Measurements from ENCODE around the gene LGR4. TPM values are rescaled to one million over a fixed set of nuclear protein-coding genes. Genes with fewer than 3 reads are reported as not detected.
"Not testable (repeated sequence)": the region's sequence is repeated elsewhere in the genome, so short reads cannot be mapped to it uniquely, and the experiment has no call there.

The LGR4 gene
- total RNA-seq, 1 donor from 2014 or later, result 154 TPM

DNA sequence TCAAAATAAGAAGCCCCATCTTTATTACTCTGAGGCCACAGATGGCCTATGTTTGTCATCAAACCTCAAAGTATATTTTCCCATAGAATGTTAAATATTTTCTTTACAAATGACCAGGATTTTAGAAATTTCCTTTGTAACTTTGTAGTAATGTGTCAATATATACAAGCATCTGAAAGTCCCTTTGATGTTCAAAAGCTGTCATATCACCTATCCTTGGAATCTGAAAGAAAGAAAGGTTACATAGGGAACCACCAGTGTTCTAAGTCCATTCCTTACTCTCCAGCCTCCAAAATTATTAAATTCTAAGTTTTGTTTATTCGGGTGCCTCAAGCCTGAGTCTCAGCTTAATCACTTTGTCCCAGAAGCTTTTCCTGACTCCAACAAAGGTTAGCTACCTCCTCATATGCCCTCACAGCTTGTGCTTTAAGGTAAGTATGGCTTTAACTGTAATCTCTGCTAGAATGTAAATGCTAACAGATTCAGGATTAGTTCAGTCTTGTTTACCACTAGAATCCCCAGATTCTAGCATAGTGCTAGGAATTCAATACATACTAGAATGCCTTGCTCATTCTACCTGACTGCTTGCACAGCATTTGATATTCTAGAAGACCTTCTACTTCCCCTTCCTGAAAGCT, 141.8 kb downstream of the LGR4 start:
- TF ChIP-seq CTCF (IDR thresholded peaks at IDR 0.05; ENCODE audit: unreplicated experiment), result no peak
- DNase-seq (ENCODE audit: low spot score, unreplicated experiment), result no peak
- Mint-ChIP-seq H3K4me3 (ENCODE audit: low read depth) (no peak overlapping the region), H3K4me1 (ENCODE audit: low read depth) (peaks cover 4% of the 10 kb centered on the region), H3K27ac (no peak overlapping the region), H3K27me3 (no peaks in the 10 kb centered on the region), H3K36me3 (ENCODE audit: insufficient read depth) (peaks cover 37% of the 10 kb centered on the region), H3K9me3 (ENCODE audit: low read depth) (peaks cover 7% of the 10 kb centered on the region)

- H3K27ac Mint-ChIP-seq, result no peak overlapping the region
Measured at GRCh38 chr11:27329867-27330632, 142.5 kb downstream of the LGR4 start.

GRCh38 chr11:27328614-27329013, 144.0 kb downstream of the LGR4 start:
- Mint-ChIP-seq H3K27me3 (no peaks in the 10 kb centered on the region), H3K36me3 (ENCODE audit: insufficient read depth) (peaks cover 37% of the 10 kb centered on the region), H3K4me3 (ENCODE audit: low read depth) (no peak overlapping the region), H3K27ac (peak overlapping the region; percentile 39), H3K9me3 (ENCODE audit: low read depth) (peaks cover 7% of the 10 kb centered on the region), H3K4me1 (ENCODE audit: low read depth) (peaks cover 9% of the 10 kb centered on the region)
- no peak for TF ChIP-seq CTCF (IDR thresholded peaks at IDR 0.05; ENCODE audit: unreplicated experiment)
- DNase-seq (ENCODE audit: low spot score, unreplicated experiment), result no peak

More at GRCh38 chr11:27329867-27330632, 142.5 kb downstream of the LGR4 start:
- peaks cover 7% of the 10 kb centered on the region for H3K9me3 Mint-ChIP-seq (ENCODE audit: low read depth)
- peaks cover 4% of the 10 kb centered on the region for H3K4me1 Mint-ChIP-seq (ENCODE audit: low read depth)
- H3K27me3 Mint-ChIP-seq, result no peaks in the 10 kb centered on the region
- DNase-seq (ENCODE audit: low spot score, unreplicated experiment), result no peak
- no peak overlapping the region for H3K4me3 Mint-ChIP-seq (ENCODE audit: low read depth)
- peaks cover 40% of the 10 kb centered on the region for H3K36me3 Mint-ChIP-seq (ENCODE audit: insufficient read depth)
- no peak for TF ChIP-seq CTCF (IDR thresholded peaks at IDR 0.05; ENCODE audit: unreplicated experiment)

DNA sequence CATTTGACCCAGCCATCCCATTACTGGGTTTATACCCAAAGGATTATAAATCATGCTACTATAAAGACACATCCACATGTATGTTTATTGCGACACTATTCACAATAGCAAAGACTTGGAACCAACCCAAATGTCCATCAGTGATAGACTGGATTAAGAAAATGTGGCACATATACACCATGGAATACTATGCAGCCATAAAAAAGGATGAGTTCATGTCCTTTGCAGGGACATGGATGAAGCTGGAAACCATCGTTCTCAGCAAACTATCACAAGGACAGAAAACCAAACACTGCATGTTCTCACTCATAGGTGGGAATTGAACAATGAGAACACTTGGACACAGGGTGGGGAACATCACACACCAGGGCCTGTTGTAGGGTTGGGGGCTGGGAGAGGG, 145.5 kb downstream of the LGR4 start:
- H3K27me3 Mint-ChIP-seq; H3K27ac Mint-ChIP-seq; DNase-seq (ENCODE audit: low spot score, unreplicated experiment); H3K4me1 Mint-ChIP-seq (ENCODE audit: low read depth); H3K4me3 Mint-ChIP-seq (ENCODE audit: low read depth): not testable (repeated sequence)
- peaks cover 11% of the 10 kb centered on the region for H3K9me3 Mint-ChIP-seq (ENCODE audit: low read depth)
- H3K36me3 Mint-ChIP-seq (ENCODE audit: insufficient read depth), result peaks cover 40% of the 10 kb centered on the region

- Mint-ChIP-seq H3K9me3 (ENCODE audit: low read depth) (peaks cover 14% of the 10 kb centered on the region), H3K36me3 (ENCODE audit: insufficient read depth) (peaks cover 32% of the 10 kb centered on the region)
- H3K4me1 Mint-ChIP-seq (ENCODE audit: low read depth); H3K27me3 Mint-ChIP-seq; H3K27ac Mint-ChIP-seq; DNase-seq (ENCODE audit: low spot score, unreplicated experiment); H3K4me3 Mint-ChIP-seq (ENCODE audit: low read depth): not testable (repeated sequence)
Measured at GRCh38 chr11:27322196-27322595, 150.4 kb downstream of the LGR4 start.

GRCh38 chr11:27321340-27321739, 151.2 kb downstream of the LGR4 start:
- H3K27me3 Mint-ChIP-seq; H3K4me1 Mint-ChIP-seq (ENCODE audit: low read depth); H3K4me3 Mint-ChIP-seq (ENCODE audit: low read depth); DNase-seq (ENCODE audit: low spot score, unreplicated experiment); H3K27ac Mint-ChIP-seq; H3K9me3 Mint-ChIP-seq (ENCODE audit: low read depth): not testable (repeated sequence)
- peaks cover 28% of the 10 kb centered on the region for H3K36me3 Mint-ChIP-seq (ENCODE audit: insufficient read depth)
